ENCODE results near the gene MBP.

The MBP gene

DNA sequence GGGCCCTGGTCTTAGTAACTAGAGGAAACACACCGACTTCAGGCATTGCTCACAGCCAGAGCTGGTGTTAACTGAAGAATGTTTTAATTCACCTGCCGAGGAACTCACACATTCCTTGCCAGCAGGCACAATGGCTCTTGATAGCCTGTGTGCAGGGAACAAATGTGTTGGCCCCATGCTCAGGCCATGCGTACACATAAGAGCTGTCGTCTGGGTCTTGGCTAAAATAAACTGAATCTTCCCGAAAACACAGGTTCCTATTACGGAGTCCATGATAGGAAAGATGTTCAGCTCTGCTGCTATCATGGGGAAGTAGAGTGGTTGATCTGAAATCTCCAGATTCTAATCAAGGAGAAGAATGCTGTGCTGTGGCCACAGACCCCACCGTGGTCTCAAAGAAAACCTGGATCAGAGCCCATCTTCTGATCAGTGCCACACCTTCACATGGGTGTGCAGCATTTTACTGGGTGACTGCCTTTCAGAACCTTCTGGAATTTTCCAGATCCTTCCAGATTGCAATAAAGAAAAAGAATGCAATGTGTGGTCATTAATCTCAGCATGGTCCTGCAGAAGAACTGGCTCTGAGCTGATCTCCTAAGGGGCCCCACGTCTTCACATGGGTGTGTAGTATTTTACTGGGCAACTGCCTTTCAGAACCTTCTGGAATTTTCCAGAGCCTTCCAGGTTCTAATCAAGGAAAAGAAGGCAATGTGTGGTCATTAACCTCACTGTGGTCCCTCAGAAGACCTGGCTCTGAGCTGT, 17.2 kb downstream of the MBP start:
- TF ChIP-seq, protein P1, sequence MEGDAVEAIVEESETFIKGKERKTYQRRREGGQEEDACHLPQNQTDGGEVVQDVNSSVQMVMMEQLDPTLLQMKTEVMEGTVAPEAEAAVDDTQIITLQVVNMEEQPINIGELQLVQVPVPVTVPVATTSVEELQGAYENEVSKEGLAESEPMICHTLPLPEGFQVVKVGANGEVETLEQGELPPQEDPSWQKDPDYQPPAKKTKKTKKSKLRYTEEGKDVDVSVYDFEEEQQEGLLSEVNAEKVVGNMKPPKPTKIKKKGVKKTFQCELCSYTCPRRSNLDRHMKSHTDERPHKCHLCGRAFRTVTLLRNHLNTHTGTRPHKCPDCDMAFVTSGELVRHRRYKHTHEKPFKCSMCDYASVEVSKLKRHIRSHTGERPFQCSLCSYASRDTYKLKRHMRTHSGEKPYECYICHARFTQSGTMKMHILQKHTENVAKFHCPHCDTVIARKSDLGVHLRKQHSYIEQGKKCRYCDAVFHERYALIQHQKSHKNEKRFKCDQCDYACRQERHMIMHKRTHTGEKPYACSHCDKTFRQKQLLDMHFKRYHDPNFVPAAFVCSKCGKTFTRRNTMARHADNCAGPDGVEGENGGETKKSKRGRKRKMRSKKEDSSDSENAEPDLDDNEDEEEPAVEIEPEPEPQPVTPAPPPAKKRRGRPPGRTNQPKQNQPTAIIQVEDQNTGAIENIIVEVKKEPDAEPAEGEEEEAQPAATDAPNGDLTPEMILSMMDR (IDR thresholded peaks at IDR 0.05; ENCODE audit: poor library complexity, severe bottlenecking), result no peak
- DNase-seq (ENCODE audit: low spot score) (no peak), ATAC-seq (ENCODE audit: low read depth) (peak; percentile 17; the same call in 1 of the 3 replicates)
- H3K4me1 ChIP-seq (ENCODE audit: insufficient read depth, poor library complexity, severe bottlenecking), result peaks cover 29% of the 10 kb centered on the region
- peaks cover 12% of the 10 kb centered on the region; the same call in 1 of the 2 replicates for H3K36me3 ChIP-seq (ENCODE audit: low read depth)
- H3K27me3 ChIP-seq (ENCODE audit: insufficient read depth, poor library complexity, severe bottlenecking), result no peaks in the 10 kb centered on the region
- H3K27ac ChIP-seq (ENCODE audit: poor library complexity, severe bottlenecking), result peak overlapping the region; percentile 88
- H3K4me3 ChIP-seq (ENCODE audit: severe bottlenecking), result no peak overlapping the region
- H3K9me3 ChIP-seq (ENCODE audit: severe bottlenecking), result no peaks in the 10 kb centered on the region

DNA sequence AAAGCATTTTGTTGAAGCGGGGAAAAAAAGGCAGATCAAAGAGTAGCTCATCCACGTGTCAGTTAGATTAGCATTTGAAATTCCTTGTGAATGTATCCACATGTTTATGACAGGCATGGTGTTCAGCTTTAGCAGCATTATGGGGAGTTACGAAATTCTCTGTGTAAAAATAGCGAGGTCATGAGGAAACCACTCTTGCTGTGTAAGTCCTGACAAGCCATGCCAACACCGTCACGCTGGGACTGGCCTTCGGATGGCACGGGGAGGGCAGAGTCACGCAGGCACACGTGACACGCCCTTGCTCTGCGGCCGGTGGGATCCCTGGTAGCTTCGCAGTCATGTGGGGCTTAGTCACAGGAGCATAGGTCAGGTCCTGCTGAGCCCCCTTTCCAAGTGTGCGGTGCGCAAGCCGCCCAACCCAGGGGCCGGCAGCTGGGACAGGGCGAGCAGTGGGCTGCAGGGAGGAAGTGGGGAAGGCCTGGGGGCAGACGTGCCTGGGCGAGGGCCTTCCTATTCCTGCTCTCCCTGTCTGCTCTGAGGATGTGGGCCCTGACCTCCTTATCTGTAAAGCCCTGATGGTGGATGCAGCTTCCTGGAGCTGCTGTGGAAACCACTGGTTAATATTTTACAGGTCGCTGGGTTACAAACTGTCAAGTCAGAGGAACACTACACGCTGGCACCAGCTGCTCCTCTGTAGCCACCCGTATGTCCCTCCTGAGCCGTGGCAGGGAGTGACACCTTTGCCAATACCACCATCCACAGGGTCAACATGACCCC, 18.0 kb downstream of the MBP start:
- Histone ChIP-seq H3K27me3 (ENCODE audit: insufficient read depth, poor library complexity, severe bottlenecking) (no peaks in the 10 kb centered on the region), H3K36me3 (ENCODE audit: low read depth) (peaks cover 12% of the 10 kb centered on the region; the same call in 1 of the 2 replicates), H3K4me1 (ENCODE audit: insufficient read depth, poor library complexity, severe bottlenecking) (peaks cover 29% of the 10 kb centered on the region), H3K27ac (ENCODE audit: poor library complexity, severe bottlenecking) (peak overlapping the region; percentile 88), H3K4me3 (ENCODE audit: severe bottlenecking) (no peak overlapping the region), H3K9me3 (ENCODE audit: severe bottlenecking) (no peaks in the 10 kb centered on the region)
- peak; percentile 88 for ATAC-seq (ENCODE audit: low read depth)
- TF ChIP-seq, protein P1 (IDR thresholded peaks at IDR 0.05; ENCODE audit: poor library complexity, severe bottlenecking), result no peak
- DNase-seq (ENCODE audit: low spot score), result peak; percentile 97

DNA sequence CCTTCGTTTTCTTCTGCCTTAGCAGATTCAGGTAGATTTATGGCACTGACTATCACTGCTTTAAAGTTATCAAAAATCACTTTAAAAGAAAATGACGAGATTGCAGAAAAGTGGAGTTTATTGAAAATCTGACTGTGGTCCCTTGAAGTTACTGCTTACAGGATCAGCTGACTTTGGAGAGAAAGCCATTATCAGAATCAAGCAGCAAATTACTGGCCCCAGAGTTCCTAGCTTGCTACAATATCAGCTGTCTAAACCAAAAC, 18.5 kb downstream of the MBP start:
- H3K36me3 ChIP-seq (ENCODE audit: low read depth), result peaks cover 12% of the 10 kb centered on the region; the same call in 1 of the 2 replicates
- H3K4me3 ChIP-seq (ENCODE audit: severe bottlenecking), result no peak overlapping the region
- TF ChIP-seq, protein P1 (IDR thresholded peaks at IDR 0.05; ENCODE audit: poor library complexity, severe bottlenecking), result no peak
- no peak for DNase-seq (ENCODE audit: low spot score)
- H3K27ac ChIP-seq (ENCODE audit: poor library complexity, severe bottlenecking), result peak overlapping the region; percentile 88
- H3K9me3 ChIP-seq (ENCODE audit: severe bottlenecking), result no peaks in the 10 kb centered on the region
- no peaks in the 10 kb centered on the region for H3K27me3 ChIP-seq (ENCODE audit: insufficient read depth, poor library complexity, severe bottlenecking)
- ATAC-seq (ENCODE audit: low read depth), result no peak
- H3K4me1 ChIP-seq (ENCODE audit: insufficient read depth, poor library complexity, severe bottlenecking), result peaks cover 29% of the 10 kb centered on the region

DNA sequence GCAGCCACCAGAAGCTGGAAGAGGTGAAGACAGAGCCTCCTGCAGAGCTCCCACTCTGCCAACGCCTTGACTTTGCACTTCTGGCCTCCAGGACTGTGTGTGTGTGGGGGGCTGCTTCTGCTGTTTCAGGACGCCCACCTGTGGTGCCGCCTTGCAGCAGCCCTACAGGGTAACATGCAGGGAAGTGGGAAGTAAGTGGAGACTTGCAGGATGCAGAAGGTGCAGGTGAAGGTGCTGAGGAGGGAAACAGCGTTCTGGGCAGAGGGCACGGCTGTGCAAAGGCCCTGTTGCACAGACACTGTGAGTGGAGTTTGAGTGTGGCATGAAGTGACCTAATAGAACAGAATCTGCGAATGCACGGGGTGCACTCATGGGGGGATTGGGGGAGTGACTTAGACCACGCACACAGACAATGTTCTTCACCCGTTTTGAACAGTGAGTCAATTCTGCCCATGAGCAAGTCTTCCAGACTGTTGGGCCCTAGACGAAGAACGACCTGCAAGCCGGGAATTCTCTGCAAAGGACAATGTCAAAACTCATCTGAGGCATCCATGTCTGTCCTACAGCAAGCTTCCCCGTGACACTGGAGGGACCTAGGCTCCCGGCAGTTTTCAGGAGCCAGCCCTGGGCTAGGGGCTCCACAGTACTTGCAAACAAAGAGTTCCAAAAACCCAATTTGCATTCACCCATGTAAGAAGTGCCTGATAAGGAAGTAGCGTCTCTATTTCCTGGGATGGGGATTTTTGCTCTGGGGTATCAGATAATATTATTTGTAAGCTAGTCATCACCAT, 19.0 kb downstream of the MBP start:
- ATAC-seq (ENCODE audit: low read depth), result no peak
- Histone ChIP-seq H3K27ac (ENCODE audit: poor library complexity, severe bottlenecking) (peak overlapping the region; percentile 88), H3K4me1 (ENCODE audit: insufficient read depth, poor library complexity, severe bottlenecking) (peaks cover 29% of the 10 kb centered on the region)

More for the DNA sequence above, 19.0 kb downstream of the MBP start:
- peaks cover 12% of the 10 kb centered on the region; the same call in 1 of the 2 replicates for H3K36me3 ChIP-seq (ENCODE audit: low read depth)
- TF ChIP-seq, protein P1 (IDR thresholded peaks at IDR 0.05; ENCODE audit: poor library complexity, severe bottlenecking), result no peak
- DNase-seq (ENCODE audit: low spot score), result no peak
- no peak overlapping the region for H3K4me3 ChIP-seq (ENCODE audit: severe bottlenecking)
- no peaks in the 10 kb centered on the region for H3K27me3 ChIP-seq (ENCODE audit: insufficient read depth, poor library complexity, severe bottlenecking)
- H3K9me3 ChIP-seq (ENCODE audit: severe bottlenecking), result no peaks in the 10 kb centered on the region
